Natural killer cell (primary cell): ENCODE results near the gene CNKSR1. TPM values are rescaled to one million over a fixed set of nuclear protein-coding genes. Genes with fewer than 3 reads are reported as not detected.

Source experiments
- ATAC-seq, 3 donors: fragments of 150-1000 bp in 2 of 3; fragments of 200-7000 bp in 1 of 3; cut with Tn5 transposase; 1 replicate in 1 of 3; 2 replicates in 2 of 3; pipeline ENCODE4 v1.10.0; 2021; ENCODE audit warnings: mild to moderate bottlenecking in 2 of 3, moderate library complexity in 2 of 3
- DNase-seq, 2 donors: peaks; one replicate each; pipeline versions ENCODE4 v3.0.0 to v3.0.0-alpha.2; 2013 to 2021; ENCODE audit warnings: mixed read lengths in 1 of 2
- H3K27ac ChIP-seq: one replicate; pipeline ENCODE4 v1.5.1; 2013; ENCODE audit warnings: mild to moderate bottlenecking, low read length
- H3K27me3 ChIP-seq: one replicate; pipeline ENCODE4 v1.6.1; 2013; ENCODE audit warnings: low read length; ENCODE audit not compliant: control insufficient read depth, insufficient read depth
- H3K36me3 ChIP-seq: one replicate; pipeline ENCODE4 v1.6.1; 2013; ENCODE audit warnings: low read length; ENCODE audit not compliant: control insufficient read depth, insufficient read depth
- H3K4me1 ChIP-seq: one replicate; pipeline ENCODE4 v1.6.1; 2013; ENCODE audit warnings: low read length; ENCODE audit not compliant: control insufficient read depth, insufficient read depth
- H3K4me3 ChIP-seq: one replicate; pipeline ENCODE4 v1.5.1; 2013; ENCODE audit warnings: low read length
- H3K9me3 ChIP-seq: one replicate; pipeline ENCODE4 v1.6.1; 2013; ENCODE audit warnings: low read length; ENCODE audit not compliant: control insufficient read depth, insufficient read depth
- H3K27ac Mint-ChIP-seq, 2 donors: one replicate each; pipeline ENCODE4 v1.8.0; 2022; ENCODE audit warnings: mild to moderate bottlenecking in 2 of 2, mixed read lengths in 2 of 2, moderate library complexity in 1 of 2
- H3K27me3 Mint-ChIP-seq, 2 donors: one replicate each; pipeline ENCODE4 v1.8.0; 2022; ENCODE audit warnings: low read depth in 2 of 2, mixed read lengths in 2 of 2
- H3K36me3 Mint-ChIP-seq: one replicate; pipeline ENCODE4 v1.8.0; 2022; ENCODE audit warnings: mixed read lengths
- H3K4me1 Mint-ChIP-seq, 2 donors: one replicate each; pipeline ENCODE4 v1.8.0; 2022; ENCODE audit warnings: mixed read lengths in 2 of 2
- H3K4me3 Mint-ChIP-seq: one replicate; pipeline ENCODE4 v1.8.0; 2022; ENCODE audit warnings: mild to moderate bottlenecking, moderate library complexity, mixed read lengths
- H3K9me3 Mint-ChIP-seq, 2 donors: one replicate each; pipeline ENCODE4 v1.8.0; 2022; ENCODE audit warnings: mixed read lengths in 2 of 2
- CTCF ChIP-seq: fragments of 200-600 bp; IDR thresholded peaks from one replicate; pipeline ENCODE4 v1.8.0; 2022; ENCODE audit warnings: antibody characterized with exemption
- WGBS: methylation state at CpG from one replicate; pipeline ENCODE4 v1.1.7; 2013; ENCODE audit warnings: missing lambda C conversion rate; ENCODE audit not compliant: insufficient coverage; 5-methylcytosine and 5-hydroxymethylcytosine counted together
- intact Hi-C: fragments of 100-400 bp; cut with micrococcal nuclease; formaldehyde crosslinking; loops from one replicate; pipeline ENCODE4 v1.14.2; 2022
- total RNA-seq, 4 donors: library from RNA; stranded (reverse); fragments of 120-200 nt in 1 of 4; gene quantifications; one replicate each; pipeline versions ENCODE4 v1.2.3 to v1.2.4, GENCODE V29; 2013 to 2022

CNKSR1 gene
- total RNA-seq, 3 donors from 2014 or later (not counting 1 experiment from before 2014, with no cell fraction given), result 0.89 to 1.9 (median 1.0) TPM

- no peaks in the 10 kb centered on the region for H3K9me3 ChIP-seq
- no peak overlapping the region for H3K27ac ChIP-seq
- TF ChIP-seq CTCF, result no peak
- no peak for DNase-seq
- Mint-ChIP-seq H3K27ac (no peak overlapping the region), H3K9me3 (no peaks in the 10 kb centered on the region), H3K36me3 (no peaks in the 10 kb centered on the region), H3K27me3 (peaks cover 7 to 13% of the 10 kb centered on the region in 2 donors), H3K4me1 (no peaks in the 10 kb centered on the region), H3K4me3 (no peak overlapping the region)
- no peak for ATAC-seq
- no peaks in the 10 kb centered on the region for H3K4me1 ChIP-seq
- no peaks in the 10 kb centered on the region for H3K36me3 ChIP-seq
- no peak overlapping the region for H3K4me3 ChIP-seq
- no peaks in the 10 kb centered on the region for H3K27me3 ChIP-seq
- 92% methylated on average over 6 of the region's 6 CpGs for WGBS
- intact Hi-C loops, result no loop called here
Measured at GRCh38 chr1:26213335-26213905, 36.1 kb downstream of the CNKSR1 start.

- H3K27me3 Mint-ChIP-seq, result peaks cover 0 to 5% of the 10 kb centered on the region in 2 donors
- WGBS, result 52% methylated on average over 3 of the region's 3 CpGs
- Histone ChIP-seq H3K27ac (no peak overlapping the region), H3K4me1 (no peaks in the 10 kb centered on the region), H3K4me3 (no peak overlapping the region), H3K36me3 (no peaks in the 10 kb centered on the region), H3K27me3 (no peaks in the 10 kb centered on the region), H3K9me3 (no peaks in the 10 kb centered on the region)
- no peaks in the 10 kb centered on the region for H3K36me3 Mint-ChIP-seq
- no peak for TF ChIP-seq CTCF
- no peak for ATAC-seq
- H3K4me1 Mint-ChIP-seq, result no peaks in the 10 kb centered on the region
- no peak overlapping the region for H3K27ac Mint-ChIP-seq
- DNase-seq, result no peak
- H3K4me3 Mint-ChIP-seq, result no peak overlapping the region
- no peaks in the 10 kb centered on the region for H3K9me3 Mint-ChIP-seq
- intact Hi-C loops, result no loop called here
Measured at GRCh38 chr1:26215246-26215645, 38.0 kb downstream of the CNKSR1 start.

GRCh38 chr1:26218906-26219494, 41.7 kb downstream of the CNKSR1 start:
- no peaks in the 10 kb centered on the region for H3K9me3 Mint-ChIP-seq
- ATAC-seq (no peak), DNase-seq (no peak)
- peaks cover 0 to 2% of the 10 kb centered on the region in 2 donors for H3K27me3 Mint-ChIP-seq
- no peak overlapping the region for H3K27ac ChIP-seq
- no peaks in the 10 kb centered on the region for H3K4me1 Mint-ChIP-seq
- H3K27me3 ChIP-seq, result no peaks in the 10 kb centered on the region
- H3K9me3 ChIP-seq, result no peaks in the 10 kb centered on the region
- H3K36me3 Mint-ChIP-seq, result no peaks in the 10 kb centered on the region
- intact Hi-C loops, result no loop called here
- no peaks in the 10 kb centered on the region for H3K36me3 ChIP-seq
- H3K4me3 Mint-ChIP-seq, result no peak overlapping the region
- no peak overlapping the region for H3K27ac Mint-ChIP-seq
- H3K4me1 ChIP-seq, result no peaks in the 10 kb centered on the region
- no peak for TF ChIP-seq CTCF
- WGBS, result 86% methylated on average over 11 of the region's 11 CpGs
- H3K4me3 ChIP-seq, result no peak overlapping the region
